Measurements from ENCODE around the gene ARL6IP6.

Gene ARL6IP6

DNA sequence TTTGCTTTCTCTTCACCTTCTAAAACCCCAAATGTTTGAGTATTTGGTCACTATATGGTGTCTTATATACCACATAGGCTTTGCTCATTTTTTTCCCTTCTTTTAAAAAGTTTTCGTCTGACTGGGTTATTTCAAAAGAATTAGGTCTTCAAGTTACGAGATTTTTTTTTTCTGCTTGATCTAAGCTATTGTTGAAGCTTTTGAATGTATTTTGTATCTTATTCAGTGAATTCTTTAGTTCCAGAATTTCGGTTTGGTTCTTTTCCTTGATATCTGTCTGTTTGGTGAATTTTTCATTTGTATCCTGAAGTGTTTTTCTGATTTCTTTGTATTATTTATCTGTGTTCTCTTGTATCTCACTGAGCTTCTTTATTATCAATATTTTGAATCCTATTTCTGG, 93.5 kb downstream of the ARL6IP6 start:
- DNase-seq: no peak
